H9 (cell line): Measurements from ENCODE around the gene UPF2. TPM values are rescaled to one million over a fixed set of nuclear protein-coding genes. Genes with fewer than 3 reads are reported as not detected.

Source experiments
- DNase-seq: peaks from one replicate; pipeline ENCODE4 v3.0.0-alpha.2; 2017
- H2AFZ ChIP-seq: one replicate; pipeline ENCODE4 v1.6.1; 2013; ENCODE audit warnings: mild to moderate bottlenecking, low read length, control low read depth, moderate library complexity
- H2AK5ac ChIP-seq: 2 replicates; pipeline ENCODE4 v1.6.1; 2013; ENCODE audit warnings: low read length, control low read depth, mixed read lengths; ENCODE audit not compliant: insufficient read length
- H2BK120ac ChIP-seq: one replicate; pipeline ENCODE4 v1.6.1; 2013; ENCODE audit warnings: low read depth, mild to moderate bottlenecking, low read length, control low read depth, inconsistent platforms; ENCODE audit not compliant: poor library complexity, severe bottlenecking
- H2BK12ac ChIP-seq: 2 replicates; pipeline ENCODE4 v1.6.1; 2013; ENCODE audit warnings: low read length, control low read depth, mixed read lengths, low read depth; ENCODE audit not compliant: insufficient read length
- H2BK15ac ChIP-seq: 2 replicates; pipeline ENCODE4 v1.6.1; 2013; ENCODE audit warnings: low read depth, low read length, control low read depth
- H2BK20ac ChIP-seq: one replicate; pipeline ENCODE4 v1.6.1; 2013; ENCODE audit warnings: low read depth, mild to moderate bottlenecking, low read length, control low read depth, inconsistent platforms; ENCODE audit not compliant: poor library complexity, severe bottlenecking
- H2BK5ac ChIP-seq: 2 replicates; pipeline ENCODE4 v1.6.1; 2013; ENCODE audit warnings: low read length, control low read depth, mixed read lengths; ENCODE audit not compliant: insufficient read length
- H3K14ac ChIP-seq: 2 replicates; pipeline ENCODE4 v1.6.1; 2013; ENCODE audit warnings: low read length, control low read depth; ENCODE audit not compliant: insufficient read depth
- H3K18ac ChIP-seq: 2 replicates; pipeline ENCODE4 v1.6.1; 2013; ENCODE audit warnings: low read depth, mild to moderate bottlenecking, mixed read lengths, low read length, control low read depth; ENCODE audit not compliant: insufficient read length
- H3K23ac ChIP-seq: 2 replicates; pipeline ENCODE4 v1.6.1; 2013; ENCODE audit warnings: low read length, control low read depth, mixed read lengths, low read depth; ENCODE audit not compliant: insufficient read length
- H3K23me2 ChIP-seq: 2 replicates; pipeline ENCODE4 v1.6.1; 2013; ENCODE audit warnings: low read depth, mild to moderate bottlenecking, mixed read lengths, low read length, control low read depth; ENCODE audit not compliant: insufficient read length, poor library complexity, severe bottlenecking
- H3K27ac ChIP-seq: 2 replicates; pipeline ENCODE4 v1.5.1; 2013; ENCODE audit warnings: low read length, control low read depth, mixed read lengths, low read depth; ENCODE audit not compliant: insufficient read length
- H3K27me3 ChIP-seq: 2 replicates; pipeline ENCODE4 v1.6.1; 2013; ENCODE audit warnings: low read length, control low read depth, inconsistent platforms; ENCODE audit not compliant: insufficient read depth
- H3K4ac ChIP-seq: 2 replicates; pipeline ENCODE4 v1.6.1; 2013; ENCODE audit warnings: low read depth, mild to moderate bottlenecking, control low read depth, inconsistent platforms, low read length, moderate library complexity
- H3K4me1 ChIP-seq: 2 replicates; pipeline ENCODE4 v1.6.1; 2013; ENCODE audit warnings: low read length, control low read depth, inconsistent platforms; ENCODE audit not compliant: insufficient read depth
- H3K4me2 ChIP-seq: 2 replicates; pipeline ENCODE4 v1.6.1; 2013; ENCODE audit warnings: low read length, control low read depth, mixed read lengths; ENCODE audit not compliant: insufficient read length, insufficient read depth
- H3K56ac ChIP-seq: 2 replicates; pipeline ENCODE4 v1.6.1; 2013; ENCODE audit warnings: low read depth, mild to moderate bottlenecking, mixed read lengths, low read length, control low read depth; ENCODE audit not compliant: insufficient read length
- H3K79me1 ChIP-seq: 2 replicates; pipeline ENCODE4 v1.6.1; 2013; ENCODE audit warnings: low read depth, mild to moderate bottlenecking, moderate library complexity, low read length, control low read depth, inconsistent platforms; ENCODE audit not compliant: insufficient read depth, poor library complexity, severe bottlenecking
- H3K79me2 ChIP-seq: 2 replicates; pipeline ENCODE4 v1.6.1; 2013; ENCODE audit warnings: low read length, control low read depth, inconsistent platforms; ENCODE audit not compliant: insufficient read depth
- H3K9ac ChIP-seq: 2 replicates; pipeline ENCODE4 v1.6.1; 2013; ENCODE audit warnings: low read length, control low read depth, mixed read lengths; ENCODE audit not compliant: insufficient read length; ENCODE audit errors: extremely low read depth
- H3K9me3 ChIP-seq: one replicate; pipeline ENCODE4 v1.6.1; 2013; ENCODE audit warnings: low read depth, low read length, inconsistent platforms; ENCODE audit not compliant: control insufficient read depth
- H3T11ph ChIP-seq: one replicate; pipeline ENCODE4 v1.6.1; 2013; ENCODE audit warnings: mild to moderate bottlenecking, low read length, control low read depth, inconsistent platforms
- H4K20me1 ChIP-seq: one replicate; pipeline ENCODE4 v1.6.1; 2013; ENCODE audit not compliant: control insufficient read depth, insufficient read length, insufficient read depth
- H4K5ac ChIP-seq: 2 replicates; pipeline ENCODE4 v1.6.1; 2013; ENCODE audit warnings: low read depth, mild to moderate bottlenecking, mixed read lengths, low read length, control low read depth; ENCODE audit not compliant: insufficient read length
- H4K8ac ChIP-seq: replicated peaks from 2 replicates; pipeline ENCODE4 v1.6.1; 2013; ENCODE audit warnings: low read length, control low read depth, mixed read lengths, low read depth; ENCODE audit not compliant: insufficient read length
- H4K91ac ChIP-seq: 2 replicates; pipeline ENCODE4 v1.6.1; 2013; ENCODE audit warnings: low read depth, mild to moderate bottlenecking, moderate library complexity, mixed read lengths, low read length, control low read depth; ENCODE audit not compliant: insufficient read length
- H3K27ac Mint-ChIP-seq, 3 experiments: 2 replicates in 2 of 3; 3 replicates in 1 of 3; pipeline ENCODE4 v1.8.0; 2020 to 2021; ENCODE audit warnings: mixed read lengths in 3 of 3, mild to moderate bottlenecking in 1 of 3, moderate library complexity in 1 of 3
- H3K27me3 Mint-ChIP-seq: 2 replicates; pipeline ENCODE4 v1.8.0; 2021; ENCODE audit warnings: low read depth, mild to moderate bottlenecking, moderate library complexity, mixed read lengths
- H3K36me3 Mint-ChIP-seq, 3 experiments: 2 replicates in 2 of 3; 3 replicates in 1 of 3; pipeline ENCODE4 v1.8.0; 2020 to 2021; ENCODE audit warnings: low read depth in 3 of 3, mixed read lengths in 3 of 3; ENCODE audit not compliant: insufficient read depth in 1 of 3
- H3K4me1 Mint-ChIP-seq, 2 experiments: 2 replicates each; pipeline ENCODE4 v1.8.0; 2020; ENCODE audit warnings: mixed read lengths in 2 of 2
- H3K4me3 Mint-ChIP-seq, 2 experiments: 2 replicates in 1 of 2; 3 replicates in 1 of 2; pipeline ENCODE4 v1.8.0; 2020 to 2021; ENCODE audit warnings: mild to moderate bottlenecking in 2 of 2, mixed read lengths in 2 of 2, moderate library complexity in 1 of 2
- H3K9me3 Mint-ChIP-seq, 2 experiments: 2 replicates in 1 of 2; 3 replicates in 1 of 2; pipeline ENCODE4 v1.8.0; 2020; ENCODE audit warnings: mild to moderate bottlenecking in 2 of 2, mixed read lengths in 2 of 2, moderate library complexity in 1 of 2
- CTCF ChIP-seq: fragments of 200-600 bp; sonication (generic); conservative IDR thresholded peaks from 3 replicates; pipeline ENCODE4 v1.8.0; 2021; ENCODE audit warnings: antibody characterized with exemption, mild to moderate bottlenecking
- WGBS: extraction: QIAGEN DNeasy Blood & Tissue Kit; methylation state at CpG from one replicate; pipeline ENCODE4 v1.1.7; 2013; ENCODE audit warnings: missing lambda C conversion rate, low lambda C conversion rate, mixed read lengths; ENCODE audit not compliant: insufficient read length; ENCODE audit errors: extremely low coverage; 5-methylcytosine and 5-hydroxymethylcytosine counted together
- total RNA-seq: library from RNA; stranded (reverse); gene quantifications from 2 replicates; pipeline ENCODE4 v1.2.1, GENCODE V29; 2021

The UPF2 gene
- total RNA-seq, 1 experiment from 2014 or later = 34.1 TPM

- no peaks in the 10 kb centered on the region for H3K23me2 ChIP-seq
- H4K8ac ChIP-seq = no peak within 1 kb of the TSS
- peak within 1 kb of the TSS; percentile 84 to 91 for H3K4me3 Mint-ChIP-seq
- H2BK15ac ChIP-seq = no peak within 1 kb of the TSS
- no peak within 1 kb of the TSS for H4K91ac ChIP-seq
- no peaks in the 10 kb centered on the region for H3K27me3 Mint-ChIP-seq
- no peak within 1 kb of the TSS for H2BK5ac ChIP-seq
- no peaks in the 10 kb centered on the region for H3K4me1 ChIP-seq
- peak within 1 kb of the TSS; percentile 54 for H3K4me2 ChIP-seq
- no peaks in the 10 kb centered on the region for H4K20me1 ChIP-seq
- peaks cover 3% of the 10 kb centered on the region; the same call in 1 of the 2 replicates for H3K79me2 ChIP-seq
- no peak within 1 kb of the TSS for H3K56ac ChIP-seq
- no peak within 1 kb of the TSS for H3T11ph ChIP-seq
- no peaks in the 10 kb centered on the region for H3K9me3 Mint-ChIP-seq
- H3K18ac ChIP-seq = peak within 1 kb of the TSS; percentile 85
- peak within 1 kb of the TSS; percentile 16 for H3K27ac ChIP-seq
- no peak within 1 kb of the TSS for H2BK12ac ChIP-seq
- WGBS = no CpG with 5 or more reads among the region's 66 CpGs
- no peak within 1 kb of the TSS for H3K23ac ChIP-seq
- peaks cover 14 to 19% of the 10 kb centered on the region in 2 experiments for H3K4me1 Mint-ChIP-seq
- peak within 1 kb of the TSS; percentile 91 for H3K14ac ChIP-seq
- DNase-seq = peak; percentile 99
- no peak within 1 kb of the TSS for H2BK20ac ChIP-seq
- no peak within 1 kb of the TSS for H3K4ac ChIP-seq
- TF ChIP-seq CTCF = peak; percentile 50
- peak within 1 kb of the TSS; percentile 67 for H3K9ac ChIP-seq
- peaks cover 3 to 7% (median 5%) of the 10 kb centered on the region in 3 experiments; a peak in 3 of 7 replicates for H3K36me3 Mint-ChIP-seq
- no peak within 1 kb of the TSS for H4K5ac ChIP-seq
- H2BK120ac ChIP-seq = peak within 1 kb of the TSS; percentile 70
- H3K79me1 ChIP-seq = peaks cover 6% of the 10 kb centered on the region
- H2AK5ac ChIP-seq = no peak within 1 kb of the TSS
- no peaks in the 10 kb centered on the region for H3K27me3 ChIP-seq
- H2AFZ ChIP-seq = no peak within 1 kb of the TSS
- peak within 1 kb of the TSS; percentile 93 to 98 (median 97) for H3K27ac Mint-ChIP-seq
- no peaks in the 10 kb centered on the region for H3K9me3 ChIP-seq
These were observed 26.1 kb upstream of the UPF2 start, which contains the start of gene DHTKD1 for GRCh38 chr10:12068449-12069269. DHTKD1 (plus strand) TSS chr10:12068954; CDS start chr10:12069034, 80 bp downstream.
